BJ (cell line): Measurements from ENCODE around the gene RBM25. TPM values are rescaled to one million over a fixed set of nuclear protein-coding genes. Genes with fewer than 3 reads are reported as not detected.

ENCODE experiments used
- CTCF ChIA-PET: fragments of 350-600 bp; formaldehyde crosslinking; extraction: SDS; loops from one replicate; lab custom pipeline; 2021; ENCODE audit warnings: antibody characterized with exemption, inconsistent platforms; lab: Yijun Ruan, JAX
- POLR2A ChIA-PET: fragments of 300-600 bp; sonication (Branson Sonifier 250); formaldehyde crosslinking; extraction: SDS; loops from one replicate; lab custom pipeline; 2021; ENCODE audit warnings: antibody characterized with exemption; lab: Charles Lee
- DNase-seq: peaks from one replicate; pipeline ENCODE4 v3.0.0-alpha.2; 2011; ENCODE audit warnings: low read depth
- H3K27me3 ChIP-seq: 2 replicates; pipeline ENCODE4 v1.6.0; 2011; ENCODE audit warnings: low read length; ENCODE audit not compliant: control insufficient read depth, insufficient read depth
- H3K36me3 ChIP-seq: 2 replicates; pipeline ENCODE4 v1.5.1; 2011; ENCODE audit warnings: low read length; ENCODE audit not compliant: control insufficient read depth, insufficient read depth
- H3K4me3 ChIP-seq: 2 replicates; pipeline ENCODE4 v1.5.1; 2011; ENCODE audit warnings: low read depth, mild to moderate bottlenecking, control low read depth, low read length
- polyA plus RNA-seq: library from polyadenylated mRNA; depleted of rRNA; stranded (reverse); fragments of >200 nt; gene quantifications from 2 replicates; pipeline ENCODE4 v1.2.3, GENCODE V29; 2011
- TF ChIP-seq, protein P1 (sequence below): IDR thresholded peaks from 2 replicates; pipeline ENCODE4 v1.5.1; 2011; ENCODE audit warnings: low read depth, mild to moderate bottlenecking, control low read depth, inconsistent platforms, low read length, moderate library complexity; ENCODE audit not compliant: insufficient read depth

The RBM25 gene
- polyA plus RNA-seq, 1 experiment, result 21.9 TPM

GRCh38 chr14:73125746-73126145 lies 67.4 kb downstream of the RBM25 start:
- Histone ChIP-seq H3K36me3 (no peaks in the 10 kb centered on the region; the same call in 1 of the 2 replicates), H3K27me3 (no peaks in the 10 kb centered on the region), H3K4me3 (no peak overlapping the region)
- POLR2A ChIA-PET, result no interaction called here
- TF ChIP-seq, protein P1, sequence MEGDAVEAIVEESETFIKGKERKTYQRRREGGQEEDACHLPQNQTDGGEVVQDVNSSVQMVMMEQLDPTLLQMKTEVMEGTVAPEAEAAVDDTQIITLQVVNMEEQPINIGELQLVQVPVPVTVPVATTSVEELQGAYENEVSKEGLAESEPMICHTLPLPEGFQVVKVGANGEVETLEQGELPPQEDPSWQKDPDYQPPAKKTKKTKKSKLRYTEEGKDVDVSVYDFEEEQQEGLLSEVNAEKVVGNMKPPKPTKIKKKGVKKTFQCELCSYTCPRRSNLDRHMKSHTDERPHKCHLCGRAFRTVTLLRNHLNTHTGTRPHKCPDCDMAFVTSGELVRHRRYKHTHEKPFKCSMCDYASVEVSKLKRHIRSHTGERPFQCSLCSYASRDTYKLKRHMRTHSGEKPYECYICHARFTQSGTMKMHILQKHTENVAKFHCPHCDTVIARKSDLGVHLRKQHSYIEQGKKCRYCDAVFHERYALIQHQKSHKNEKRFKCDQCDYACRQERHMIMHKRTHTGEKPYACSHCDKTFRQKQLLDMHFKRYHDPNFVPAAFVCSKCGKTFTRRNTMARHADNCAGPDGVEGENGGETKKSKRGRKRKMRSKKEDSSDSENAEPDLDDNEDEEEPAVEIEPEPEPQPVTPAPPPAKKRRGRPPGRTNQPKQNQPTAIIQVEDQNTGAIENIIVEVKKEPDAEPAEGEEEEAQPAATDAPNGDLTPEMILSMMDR, result no peak
- CTCF ChIA-PET, result no interaction called here
- DNase-seq, result no peak

GRCh38 chr14:73133795-73134194 lies 75.5 kb downstream of the RBM25 start:
- ChIA-PET POLR2A (no interaction called here), CTCF (no interaction called here)
- DNase-seq, result no peak
- Histone ChIP-seq H3K36me3 (no peaks in the 10 kb centered on the region), H3K4me3 (no peak overlapping the region), H3K27me3 (no peaks in the 10 kb centered on the region)
- TF ChIP-seq, protein P1, result no peak

- POLR2A ChIA-PET, result no interaction called here
- H3K36me3 ChIP-seq, result no peaks in the 10 kb centered on the region
- H3K4me3 ChIP-seq, result peak overlapping the region; percentile 92
- no peak for DNase-seq
- TF ChIP-seq, protein P1, result no peak
- CTCF ChIA-PET, result no interaction called here
- no peaks in the 10 kb centered on the region for H3K27me3 ChIP-seq
Measured at GRCh38 chr14:73136085-73136386, 77.7 kb downstream of the RBM25 start.

DNA sequence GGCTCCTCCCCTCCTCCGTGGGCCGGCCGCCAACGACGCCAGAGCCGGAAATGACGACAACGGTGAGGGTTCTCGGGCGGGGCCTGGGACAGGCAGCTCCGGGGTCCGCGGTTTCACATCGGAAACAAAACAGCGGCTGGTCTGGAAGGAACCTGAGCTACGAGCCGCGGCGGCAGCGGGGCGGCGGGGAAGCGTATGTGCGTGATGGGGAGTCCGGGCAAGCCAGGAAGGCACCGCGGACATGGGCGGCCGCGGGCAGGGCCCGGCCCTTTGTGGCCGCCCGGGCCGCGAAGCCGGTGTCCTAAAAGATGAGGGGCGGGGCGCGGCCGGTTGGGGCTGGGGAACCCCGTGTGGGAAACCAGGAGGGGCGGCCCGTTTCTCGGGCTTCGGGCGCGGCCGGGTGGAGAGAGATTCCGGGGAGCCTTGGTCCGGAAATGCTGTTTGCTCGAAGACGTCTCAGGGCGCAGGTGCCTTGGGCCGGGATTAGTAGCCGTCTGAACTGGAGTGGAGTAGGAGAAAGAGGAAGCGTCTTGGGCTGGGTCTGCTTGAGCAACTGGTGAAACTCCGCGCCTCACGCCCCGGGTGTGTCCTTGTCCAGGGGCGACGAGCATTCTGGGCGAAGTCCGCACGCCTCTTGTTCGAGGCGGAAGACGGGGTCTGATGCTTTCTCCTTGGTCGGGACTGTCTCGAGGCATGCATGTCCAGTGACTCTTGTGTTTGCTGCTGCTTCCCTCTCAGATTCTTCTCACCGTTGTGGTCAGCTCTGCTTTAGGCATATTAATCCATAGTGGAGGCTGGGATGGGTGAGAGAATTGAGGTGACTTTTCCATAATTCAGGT lies 78.3 kb downstream of the RBM25 start, which contains the start of gene PSEN1:
Gene PSEN1, plus strand, starts transcription at position 121 of the 839 bp plus-strand sequence. CDS start 11,513 bp downstream, outside the sequence.
- CTCF ChIA-PET, result interaction anchor here (0.9 kb wide), 1 partner anchor 10 kb away, joined by 3 read pairs; no protein-coding TSS in a partner anchor
- H3K36me3 ChIP-seq, result no peaks in the 10 kb centered on the region
- H3K4me3 ChIP-seq, result peak within 1 kb of the TSS; percentile 92
- TF ChIP-seq, protein P1, result no peak
- POLR2A ChIA-PET, result interaction anchor here (0.5 kb wide), 1 partner anchor 10 kb away, joined by 8 read pairs; no protein-coding TSS in a partner anchor
- peak; percentile 28 for DNase-seq
- H3K27me3 ChIP-seq, result no peaks in the 10 kb centered on the region

GRCh38 chr14:73140811-73141323 lies 82.5 kb downstream of the RBM25 start:
- no peak overlapping the region for H3K4me3 ChIP-seq
- CTCF ChIA-PET, result no interaction called here
- H3K36me3 ChIP-seq, result no peaks in the 10 kb centered on the region
- no peaks in the 10 kb centered on the region for H3K27me3 ChIP-seq
- DNase-seq, result no peak
- TF ChIP-seq, protein P1, result no peak
- POLR2A ChIA-PET, result no interaction called here
